Common myeloid progenitor, CD34-positive (primary cell): ENCODE measurements around the gene ARHGEF16.

Experiments
- CTCF ChIA-PET: fragments of 350-600 bp; sonication (Branson Sonifier 250); formaldehyde crosslinking; loops from one replicate; lab custom pipeline; 2021; ENCODE audit warnings: antibody characterized with exemption; lab: Charles Lee
- POLR2A ChIA-PET: fragments of 350-600 bp; sonication (Branson Sonifier 250); formaldehyde crosslinking; loops from one replicate; lab custom pipeline; 2021; ENCODE audit warnings: antibody characterized with exemption; lab: Charles Lee
- DNase-seq, 3 donors: peaks; one replicate each; pipeline versions ENCODE4 v3.0.0 to v3.0.0-alpha.2; 2013
- H3K27ac ChIP-seq, 2 experiments: 1 replicate in 1 of 2; 2 replicates in 1 of 2; pipeline ENCODE4 v1.7.0; 2013; ENCODE audit warnings: inconsistent platforms in 2 of 2, low read length in 2 of 2, mild to moderate bottlenecking in 2 of 2, low read depth in 1 of 2, moderate library complexity in 1 of 2; ENCODE audit not compliant: severe bottlenecking in 2 of 2, insufficient read depth in 1 of 2, poor library complexity in 1 of 2
- H3K27me3 ChIP-seq, 5 experiments: replicated peaks in 2 of 5; 1 replicate in 3 of 5; 2 replicates in 2 of 5; pipeline versions ENCODE4 v1.6.1 to v1.7.0; 2013; ENCODE audit warnings: low read length in 4 of 5, mild to moderate bottlenecking in 2 of 5, moderate library complexity in 2 of 5, inconsistent platforms in 1 of 5; ENCODE audit not compliant: insufficient read depth in 5 of 5, control insufficient read depth in 4 of 5
- H3K36me3 ChIP-seq, 4 experiments: 1 replicate in 2 of 4; 2 replicates in 2 of 4; pipeline versions ENCODE4 v1.6.1 to v1.7.0; 2013; ENCODE audit warnings: low read length in 3 of 4, control low read depth in 1 of 4, mild to moderate bottlenecking in 1 of 4; ENCODE audit not compliant: control insufficient read depth in 4 of 4, insufficient read depth in 4 of 4
- H3K4me1 ChIP-seq, 4 experiments: 1 replicate in 3 of 4; 2 replicates in 1 of 4; pipeline versions ENCODE4 v1.6.1 to v1.7.1; 2013; ENCODE audit warnings: low read length in 3 of 4, mild to moderate bottlenecking in 3 of 4, control low read depth in 1 of 4, inconsistent platforms in 1 of 4, moderate library complexity in 1 of 4; ENCODE audit not compliant: control insufficient read depth in 4 of 4, insufficient read depth in 4 of 4; ENCODE audit errors: control extremely low read depth in 1 of 4
- H3K4me3 ChIP-seq, 7 experiments: 1 replicate in 4 of 7; 2 replicates in 3 of 7; pipeline versions ENCODE4 v1.5.1 to v1.7.0; 2013; ENCODE audit warnings: mild to moderate bottlenecking in 7 of 7, low read length in 6 of 7, moderate library complexity in 6 of 7, inconsistent platforms in 2 of 7, low read depth in 2 of 7, control low read depth in 1 of 7; ENCODE audit not compliant: insufficient read depth in 4 of 7, control insufficient read depth in 1 of 7; ENCODE audit errors: extremely low read depth in 1 of 7
- H3K9me3 ChIP-seq, 5 experiments: 1 replicate in 4 of 5; 2 replicates in 1 of 5; pipeline versions ENCODE4 v1.6.1 to v1.7.1; 2013; ENCODE audit warnings: low read length in 4 of 5, mild to moderate bottlenecking in 2 of 5, inconsistent platforms in 1 of 5, low read depth in 1 of 5, moderate library complexity in 1 of 5; ENCODE audit not compliant: control insufficient read depth in 4 of 5, insufficient read depth in 2 of 5; ENCODE audit errors: control extremely low read depth in 1 of 5
- WGBS: methylation state at CpG from one replicate; pipeline ENCODE4 v1.1.5; 2013; ENCODE audit not compliant: insufficient coverage; 5-methylcytosine and 5-hydroxymethylcytosine counted together

ARHGEF16 gene

GRCh38 chr1:3510956-3511250 is 56.4 kb downstream of the ARHGEF16 start:
- WGBS, result 100% methylated on average over 12 of the region's 12 CpGs
- ChIA-PET CTCF (no interaction called here), POLR2A (no interaction called here)
- peaks cover 0 to 15% (median 6%) of the 10 kb centered on the region in 4 experiments for H3K4me1 ChIP-seq
- no peak overlapping the region for H3K4me3 ChIP-seq
- H3K36me3 ChIP-seq, result peaks cover 2 to 48% (median 9%) of the 10 kb centered on the region in 4 experiments
- H3K27ac ChIP-seq, result no peak overlapping the region
- H3K9me3 ChIP-seq, result no peaks in the 10 kb centered on the region
- no peaks in the 10 kb centered on the region for H3K27me3 ChIP-seq
- no peak for DNase-seq

- Histone ChIP-seq H3K36me3 (peaks cover 2 to 44% (median 9%) of the 10 kb centered on the region in 4 experiments), H3K27ac (no peak overlapping the region), H3K4me3 (no peak overlapping the region), H3K4me1 (peaks cover 0 to 19% (median 10%) of the 10 kb centered on the region in 4 experiments), H3K9me3 (no peaks in the 10 kb centered on the region), H3K27me3 (no peaks in the 10 kb centered on the region)
- DNase-seq, result no peak
- WGBS, result 98% methylated on average over 15 of the region's 16 CpGs
- POLR2A ChIA-PET, result no interaction called here
- CTCF ChIA-PET, result no interaction called here
Observed at GRCh38 chr1:3511306-3511705, 56.8 kb downstream of the ARHGEF16 start.

GRCh38 chr1:3511856-3512255 is 57.4 kb downstream of the ARHGEF16 start:
- no peak for DNase-seq
- H3K4me1 ChIP-seq, result peaks cover 0 to 24% (median 15%) of the 10 kb centered on the region in 4 experiments
- no peak overlapping the region for H3K4me3 ChIP-seq
- H3K27me3 ChIP-seq, result no peaks in the 10 kb centered on the region
- H3K9me3 ChIP-seq, result no peaks in the 10 kb centered on the region
- peaks cover 2 to 39% (median 8%) of the 10 kb centered on the region in 4 experiments for H3K36me3 ChIP-seq
- ChIA-PET CTCF (no interaction called here), POLR2A (no interaction called here)
- no peak overlapping the region for H3K27ac ChIP-seq
- WGBS, result 97% methylated on average over 13 of the region's 15 CpGs

GRCh38 chr1:3514404-3514803 is 59.9 kb downstream of the ARHGEF16 start:
- Histone ChIP-seq H3K36me3 (peaks cover 0 to 17% (median 5%) of the 10 kb centered on the region in 4 experiments), H3K27me3 (no peaks in the 10 kb centered on the region), H3K4me1 (peaks cover 0 to 37% (median 21%) of the 10 kb centered on the region in 4 experiments), H3K4me3 (no peak overlapping the region), H3K27ac (no peak overlapping the region), H3K9me3 (no peaks in the 10 kb centered on the region)
- WGBS, result 95% methylated on average over 12 of the region's 17 CpGs
- no peak for DNase-seq
- POLR2A ChIA-PET, result no interaction called here
- CTCF ChIA-PET, result interaction anchor here (2.1 to 5.4 kb wide), 3 partner anchors 15 to 22 kb away, joined by 8 to 45 read pairs (median 11); no protein-coding TSS in a partner anchor

- Histone ChIP-seq H3K4me1 (peaks cover 0 to 37% (median 21%) of the 10 kb centered on the region in 4 experiments), H3K27ac (no peak overlapping the region), H3K4me3 (no peak overlapping the region), H3K9me3 (no peaks in the 10 kb centered on the region), H3K36me3 (peaks cover 4 to 20% (median 5%) of the 10 kb centered on the region in 4 experiments), H3K27me3 (no peaks in the 10 kb centered on the region)
- WGBS, result 97% methylated on average over 9 of the region's 12 CpGs
- no peak for DNase-seq
- CTCF ChIA-PET, result interaction anchor here (0.9 to 5.4 kb wide), 4 partner anchors 14 to 51 kb away, joined by 4 to 45 read pairs (median 10); no protein-coding TSS in a partner anchor
- POLR2A ChIA-PET, result no interaction called here
Observed at GRCh38 chr1:3515272-3515671, 60.8 kb downstream of the ARHGEF16 start.

- peak overlapping the region in 2 of 7 experiments; percentile 28 to 30 for H3K4me3 ChIP-seq
- peaks cover 4 to 20% (median 5%) of the 10 kb centered on the region in 4 experiments for H3K36me3 ChIP-seq
- peak overlapping the region; percentile 70 to 84 for H3K27ac ChIP-seq
- DNase-seq, result peak; percentile 54 to 95 (median 91)
- WGBS, result 16% methylated on average over 8 of the region's 19 CpGs
- no peaks in the 10 kb centered on the region for H3K27me3 ChIP-seq
- H3K4me1 ChIP-seq, result peaks cover 0 to 37% (median 21%) of the 10 kb centered on the region in 4 experiments
- H3K9me3 ChIP-seq, result no peaks in the 10 kb centered on the region
- POLR2A ChIA-PET, result interaction anchor here (0.9 to 2.1 kb wide), 2 partner anchors 14 to 16 kb away, joined by 3 to 9 read pairs; no protein-coding TSS in a partner anchor
- CTCF ChIA-PET, result interaction anchor here (0.9 to 5.4 kb wide), 5 partner anchors 13 to 99 kb away, joined by 3 to 45 read pairs (median 11); no protein-coding TSS in a partner anchor
Observed at GRCh38 chr1:3515774-3516480, 61.5 kb downstream of the ARHGEF16 start.

GRCh38 chr1:3516481-3516869 is 62.0 kb downstream of the ARHGEF16 start:
- no peak for DNase-seq
- Histone ChIP-seq H3K36me3 (peaks cover 4 to 19% (median 5%) of the 10 kb centered on the region in 4 experiments), H3K27ac (peak overlapping the region; percentile 70 to 84), H3K9me3 (no peaks in the 10 kb centered on the region), H3K4me3 (peak overlapping the region in 2 of 7 experiments; percentile 30 to 43), H3K27me3 (no peaks in the 10 kb centered on the region), H3K4me1 (peaks cover 0 to 37% (median 21%) of the 10 kb centered on the region in 4 experiments)
- 43% methylated on average over 14 of the region's 15 CpGs for WGBS
- ChIA-PET CTCF (interaction anchor here (0.9 to 5.4 kb wide), 7 partner anchors 13 to 99 kb away, joined by 3 to 45 read pairs (median 4); no protein-coding TSS in a partner anchor), POLR2A (interaction anchor here (0.9 to 2.1 kb wide), 2 partner anchors 13 to 15 kb away, joined by 3 to 9 read pairs; no protein-coding TSS in a partner anchor)
